NCI-H2107 treated with DMSO at 0.1 percent for 48 hours (cell line): ENCODE results near the gene STARD7.
A peak's percentile ranks its signal among the peaks of the same experiment; 100 is the strongest.

ENCODE experiments used
- DNase-seq: peaks from one replicate; lab custom pipeline; 2025; ENCODE audit not compliant: unreplicated experiment; lab: John Stamatoyannopoulos, UW

The STARD7 gene

DNA sequence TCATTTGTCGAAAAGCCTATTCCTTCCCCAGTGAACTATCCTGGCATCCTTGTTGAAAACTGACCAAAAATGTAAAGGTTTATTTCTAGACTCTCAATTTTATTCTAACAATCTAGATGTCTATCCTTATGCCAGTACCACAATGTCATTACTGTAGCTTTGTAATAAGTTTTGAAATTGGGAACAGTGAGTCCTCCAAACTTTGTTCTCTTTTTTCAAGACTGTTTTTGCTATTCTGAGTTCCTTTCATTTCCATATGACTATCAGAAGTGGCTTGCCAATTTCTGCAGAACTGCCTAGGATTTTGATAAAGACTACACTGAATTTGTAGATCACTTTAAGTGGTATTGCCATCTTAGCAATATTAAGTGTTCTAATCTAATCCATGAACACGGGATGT, 9.7 kb downstream of the STARD7 start:
- DNase-seq: no peak

DNA sequence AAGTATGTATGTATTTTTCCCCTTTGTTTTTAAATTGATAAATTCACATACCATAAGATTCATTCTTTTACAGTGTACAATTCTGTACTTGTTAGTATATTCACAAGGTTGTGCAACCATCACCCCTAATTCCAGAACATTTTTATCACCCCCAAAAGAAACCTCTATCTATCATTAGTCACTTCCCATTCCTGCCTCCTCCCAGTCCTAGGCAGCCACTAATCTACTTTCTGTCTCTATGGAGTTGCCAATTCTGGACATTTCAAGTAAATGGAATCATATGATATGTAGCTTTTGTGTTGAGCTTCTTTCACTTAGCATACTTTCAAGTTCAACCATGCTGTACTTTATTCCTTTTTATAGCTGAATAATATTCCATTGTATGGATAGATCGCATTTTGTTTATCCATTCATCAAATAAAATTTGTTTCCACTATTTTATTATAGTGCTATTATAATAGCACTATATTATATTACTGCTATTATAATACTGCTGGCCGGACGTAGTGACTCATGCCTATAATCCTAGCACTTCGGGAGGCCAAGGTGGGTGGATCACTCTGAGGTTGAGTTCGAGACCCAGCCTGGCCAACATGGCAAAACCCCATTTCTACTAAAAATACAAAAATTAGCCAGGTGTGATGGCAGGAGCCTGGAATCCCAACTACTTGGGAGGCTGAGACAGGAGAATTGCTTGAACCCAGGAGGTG, 10.9 kb downstream of the STARD7 start:
- DNase-seq: no peak

DNA sequence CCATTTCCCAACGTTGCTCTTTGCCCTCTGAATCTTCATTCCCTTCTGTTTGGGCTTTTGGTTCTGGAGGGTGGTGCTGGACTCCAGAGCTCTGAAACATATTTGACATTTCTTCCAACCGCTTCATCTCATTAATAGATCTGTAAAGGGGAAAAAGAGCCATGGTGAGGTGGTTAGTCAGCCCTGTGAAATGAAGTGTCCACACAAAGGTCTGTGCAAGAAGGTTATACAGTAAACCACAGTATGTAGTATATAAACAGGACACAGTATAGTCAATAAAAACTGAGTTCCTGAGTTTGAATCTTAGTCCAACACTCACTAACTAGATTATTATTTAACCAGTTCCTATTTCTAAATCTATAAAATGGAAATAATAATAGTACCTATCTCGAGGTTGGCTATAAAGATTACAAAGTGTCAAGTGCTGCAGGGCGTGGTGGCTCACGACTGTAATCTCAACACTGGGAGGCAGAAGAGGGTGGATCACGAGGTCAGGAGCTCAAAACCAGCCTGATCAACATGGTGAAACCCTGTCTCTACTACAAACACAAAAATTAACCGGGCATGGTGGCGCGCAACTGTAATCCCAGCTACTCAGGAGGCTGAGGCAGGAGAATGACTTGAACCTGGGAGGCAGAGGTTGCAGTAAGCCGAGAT, 13.1 kb downstream of the STARD7 start:
- no peak for DNase-seq

DNA sequence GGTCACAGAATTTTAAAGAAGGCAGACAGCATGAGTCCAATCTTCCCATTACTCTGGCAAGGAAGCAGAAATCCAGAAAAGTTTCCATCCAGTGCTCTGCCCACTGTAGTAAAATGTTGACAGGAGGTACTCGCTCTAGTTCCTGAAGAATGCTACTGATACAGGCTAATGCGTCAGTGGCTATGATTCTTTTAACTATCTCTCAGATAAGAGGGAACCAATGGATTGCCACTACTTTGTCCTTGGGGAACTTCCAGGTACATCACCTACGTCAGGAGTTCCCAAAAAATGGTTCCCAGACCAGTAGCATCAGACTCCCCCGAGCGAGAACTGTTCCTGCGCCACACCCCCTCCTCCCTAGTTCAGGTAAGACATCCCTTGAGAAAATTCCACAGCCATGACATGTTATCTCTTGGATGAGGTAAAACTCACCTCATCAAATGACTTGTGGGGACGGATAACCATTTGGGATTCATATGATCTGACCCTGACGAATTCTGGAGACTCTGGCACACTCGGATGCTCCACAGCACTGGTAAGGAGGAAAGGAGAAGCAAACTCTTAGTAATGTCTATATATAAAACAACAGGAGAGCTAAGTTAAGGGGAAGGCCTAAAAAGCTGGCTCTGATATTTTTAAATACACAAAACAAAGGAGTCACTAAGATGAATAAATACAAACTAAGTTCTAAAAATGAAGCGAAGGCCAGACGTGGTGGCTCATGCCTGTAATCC, 16.5 kb downstream of the STARD7 start:
- no peak for DNase-seq

DNA sequence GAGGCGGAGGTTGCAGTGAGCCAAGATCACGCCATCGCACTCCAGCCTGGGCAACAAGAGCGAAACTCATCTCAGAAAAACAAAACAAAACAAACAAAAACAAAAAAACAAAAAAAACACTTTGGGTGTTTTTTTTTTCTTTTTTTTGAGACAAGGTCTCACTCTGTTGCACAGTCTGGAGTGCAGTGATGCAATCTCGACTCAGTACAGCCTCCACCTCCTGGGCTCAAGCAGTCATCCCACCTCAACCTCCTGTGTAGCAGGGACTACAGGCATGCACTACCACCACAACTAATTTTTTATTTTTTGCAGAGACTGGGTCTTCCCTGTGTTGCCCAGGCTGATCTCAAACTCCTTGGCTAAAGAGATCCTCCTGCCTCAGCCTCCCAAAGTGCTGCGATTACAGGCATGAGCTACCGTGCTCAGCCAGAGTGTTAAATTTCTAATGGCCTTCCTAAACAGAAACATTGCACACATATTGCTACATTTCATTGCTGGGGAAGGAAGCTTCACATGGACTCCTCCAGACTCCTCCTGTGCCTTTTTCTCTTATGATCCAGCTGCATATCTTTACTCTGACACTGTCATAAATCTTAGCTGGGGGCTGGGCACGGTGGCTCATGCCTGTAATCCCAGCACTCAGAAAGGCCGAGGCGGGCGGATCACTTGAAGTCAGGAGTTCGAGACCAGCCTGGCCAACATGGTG, 19.7 kb downstream of the STARD7 start:
- no peak for DNase-seq

DNA sequence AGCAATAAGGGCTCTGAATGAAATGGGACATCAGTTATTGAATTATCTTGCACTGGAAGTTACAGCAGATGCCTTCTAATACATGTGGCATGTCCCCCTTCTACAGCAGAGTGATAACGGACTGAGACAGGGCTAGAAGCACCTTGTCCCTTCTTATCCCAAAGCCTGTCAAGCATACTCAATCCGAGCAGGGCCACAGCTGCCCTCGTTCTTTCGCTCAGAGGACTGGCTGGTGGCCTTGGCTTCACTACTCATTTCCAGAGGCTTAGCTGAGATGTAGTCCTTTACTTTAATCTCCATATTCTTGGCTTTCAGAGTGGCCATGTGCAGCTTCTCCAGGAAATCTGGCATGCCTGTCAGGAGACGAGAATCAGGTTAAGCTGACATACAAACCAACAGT, 22.1 kb downstream of the STARD7 start:
- no peak for DNase-seq

DNA sequence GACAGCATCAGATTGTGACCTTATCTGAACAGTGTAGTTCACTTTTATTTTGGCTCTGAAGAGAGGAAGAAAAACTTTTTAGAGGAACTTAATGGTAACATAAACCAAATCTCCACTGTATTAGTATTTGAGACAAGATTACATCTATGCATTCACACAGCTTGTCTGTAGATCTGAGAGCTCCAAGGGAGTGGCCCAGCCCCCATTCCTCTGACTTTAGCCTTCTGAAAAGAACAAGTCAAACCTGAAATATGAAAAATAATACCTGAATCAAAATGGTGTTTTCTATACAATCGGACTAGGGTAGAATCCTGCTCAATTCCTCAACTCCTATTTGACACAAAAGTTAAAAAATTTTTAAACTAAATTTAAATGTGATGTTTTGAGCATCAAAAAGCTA, 23.1 kb downstream of the STARD7 start:
- DNase-seq: no peak

DNA sequence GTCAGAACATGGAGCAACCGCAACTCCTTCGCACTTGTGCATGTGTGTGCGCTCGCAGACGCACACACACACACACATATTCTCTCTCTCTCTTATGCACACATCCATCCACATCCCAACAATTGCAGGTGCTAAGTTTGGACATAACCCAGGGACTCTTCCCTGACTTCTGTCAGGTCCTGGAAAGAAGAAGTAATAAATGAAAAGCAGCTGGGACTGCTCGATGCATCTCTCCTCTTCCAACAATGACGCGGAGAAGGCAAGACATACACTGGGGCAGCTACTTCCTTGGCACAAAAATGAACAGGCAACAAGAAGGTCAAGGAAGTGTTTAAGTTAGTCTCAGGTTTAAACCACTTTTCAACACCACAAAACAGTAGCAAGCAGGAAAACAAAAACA, 23.6 kb downstream of the STARD7 start:
- DNase-seq: no peak

DNA sequence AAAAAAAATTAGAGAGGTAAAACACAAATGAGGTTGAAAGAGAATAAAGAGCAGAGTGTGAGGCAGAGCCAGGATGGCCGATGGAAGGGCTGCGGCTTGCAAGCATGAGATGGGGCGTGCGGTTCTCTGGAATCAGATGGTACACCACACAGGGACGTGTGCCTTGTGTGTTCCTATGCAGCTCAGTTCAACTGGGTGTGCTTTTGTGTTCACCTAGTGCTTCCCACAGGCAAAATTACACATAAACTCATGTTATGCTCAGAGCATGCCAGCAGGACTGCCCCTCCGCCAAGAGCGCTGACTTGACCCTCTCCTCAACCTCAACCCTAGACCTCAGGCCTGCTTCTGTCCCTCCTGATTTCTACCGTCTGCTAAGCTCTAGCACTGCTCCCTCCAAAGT, 24.4 kb downstream of the STARD7 start:
- DNase-seq: no peak

DNA sequence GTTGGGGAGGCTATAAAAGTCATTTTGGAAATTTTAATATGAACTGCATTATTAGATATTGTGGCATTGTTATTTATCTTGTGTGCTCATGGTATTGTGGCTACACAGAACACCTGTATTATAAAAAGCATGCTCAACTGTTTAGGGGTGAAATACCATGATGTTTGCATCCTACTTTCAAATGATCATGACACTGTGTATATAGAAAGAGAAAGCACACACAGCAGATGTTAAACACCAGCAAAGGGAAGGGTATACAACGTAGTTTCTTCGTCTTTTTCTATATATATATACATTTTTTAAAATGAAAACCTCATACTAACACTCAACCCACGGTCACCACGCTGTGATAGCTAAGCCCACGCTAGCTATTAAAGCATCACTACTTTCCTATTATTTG, 27.1 kb downstream of the STARD7 start:
- DNase-seq: no peak

DNA sequence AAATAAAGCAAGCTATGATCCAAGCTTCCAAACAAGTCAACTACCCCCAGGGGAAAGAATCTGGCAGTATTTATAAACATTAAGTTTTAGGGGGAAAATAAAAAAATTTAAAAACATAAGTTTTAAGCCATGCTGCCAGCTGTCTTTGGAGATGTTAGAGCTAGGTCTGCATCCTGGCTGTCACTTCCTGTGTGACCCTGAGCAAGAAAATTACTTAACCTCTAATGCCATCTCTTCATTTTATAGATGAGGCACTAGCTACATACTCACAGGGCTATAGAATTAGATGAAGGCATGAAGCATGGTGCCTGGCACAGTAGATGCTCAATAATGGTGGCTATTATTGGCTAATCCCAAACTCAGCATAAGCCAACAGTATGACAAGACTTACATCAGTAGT, 28.1 kb downstream of the STARD7 start:
- no peak for DNase-seq

DNA sequence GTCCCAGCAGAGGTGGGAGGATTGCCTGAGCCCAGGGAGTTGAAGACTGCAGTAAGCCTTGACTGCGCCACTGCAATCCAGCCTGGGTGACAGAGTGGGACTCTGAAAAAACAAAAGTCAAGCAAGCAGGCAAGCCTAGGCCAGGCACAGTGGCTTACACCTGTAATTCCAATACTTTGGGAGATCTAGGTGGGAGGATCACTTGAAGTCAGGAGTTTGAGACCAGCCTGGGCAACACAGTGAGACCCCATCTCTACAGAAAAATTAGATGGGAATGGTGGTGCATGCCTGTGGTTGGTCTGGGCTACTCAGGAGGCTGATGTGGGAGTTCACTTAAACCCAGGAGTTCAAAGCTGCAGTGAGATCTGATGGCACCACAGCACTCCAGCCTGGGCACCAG, 28.6 kb downstream of the STARD7 start:
- no peak for DNase-seq

DNA sequence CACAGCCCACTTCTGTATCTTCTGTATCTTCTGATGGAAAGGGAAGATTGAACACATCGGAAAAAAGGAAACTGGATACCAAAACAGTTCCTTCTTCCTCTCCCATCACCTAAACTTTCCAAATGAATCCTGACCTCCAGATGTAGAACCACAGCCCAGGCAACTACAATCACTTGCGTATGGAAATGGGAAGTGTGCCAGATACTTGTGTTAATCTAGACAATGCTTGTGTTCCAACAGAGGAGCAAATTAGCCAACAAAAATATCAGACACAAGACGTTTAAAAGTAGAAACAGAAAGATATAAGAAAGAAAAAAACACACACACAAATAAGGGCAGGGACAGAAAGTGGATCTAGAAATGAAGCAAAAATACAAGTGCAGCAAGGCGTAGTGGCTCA, 32.0 kb downstream of the STARD7 start:
- no peak for DNase-seq

DNA sequence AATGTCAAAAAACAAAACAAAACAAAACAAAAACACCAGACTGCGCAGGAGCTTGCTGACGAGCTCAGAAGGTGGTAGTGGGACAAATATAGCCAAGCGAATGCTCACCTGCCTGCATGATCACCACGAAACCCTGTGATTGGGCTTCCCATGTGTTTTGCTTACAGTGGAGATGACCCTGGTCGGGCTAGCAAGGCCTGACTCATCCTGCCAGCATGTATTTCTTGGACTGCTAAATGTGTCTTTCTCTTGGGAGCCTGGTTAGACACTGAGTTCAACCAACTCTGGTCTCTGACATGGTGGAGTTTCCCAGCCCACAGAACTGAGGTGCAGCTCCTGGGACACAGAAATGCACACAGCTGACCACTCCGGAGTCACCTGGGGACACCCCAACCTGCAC, 32.7 kb downstream of the STARD7 start:
- DNase-seq: no peak

DNA sequence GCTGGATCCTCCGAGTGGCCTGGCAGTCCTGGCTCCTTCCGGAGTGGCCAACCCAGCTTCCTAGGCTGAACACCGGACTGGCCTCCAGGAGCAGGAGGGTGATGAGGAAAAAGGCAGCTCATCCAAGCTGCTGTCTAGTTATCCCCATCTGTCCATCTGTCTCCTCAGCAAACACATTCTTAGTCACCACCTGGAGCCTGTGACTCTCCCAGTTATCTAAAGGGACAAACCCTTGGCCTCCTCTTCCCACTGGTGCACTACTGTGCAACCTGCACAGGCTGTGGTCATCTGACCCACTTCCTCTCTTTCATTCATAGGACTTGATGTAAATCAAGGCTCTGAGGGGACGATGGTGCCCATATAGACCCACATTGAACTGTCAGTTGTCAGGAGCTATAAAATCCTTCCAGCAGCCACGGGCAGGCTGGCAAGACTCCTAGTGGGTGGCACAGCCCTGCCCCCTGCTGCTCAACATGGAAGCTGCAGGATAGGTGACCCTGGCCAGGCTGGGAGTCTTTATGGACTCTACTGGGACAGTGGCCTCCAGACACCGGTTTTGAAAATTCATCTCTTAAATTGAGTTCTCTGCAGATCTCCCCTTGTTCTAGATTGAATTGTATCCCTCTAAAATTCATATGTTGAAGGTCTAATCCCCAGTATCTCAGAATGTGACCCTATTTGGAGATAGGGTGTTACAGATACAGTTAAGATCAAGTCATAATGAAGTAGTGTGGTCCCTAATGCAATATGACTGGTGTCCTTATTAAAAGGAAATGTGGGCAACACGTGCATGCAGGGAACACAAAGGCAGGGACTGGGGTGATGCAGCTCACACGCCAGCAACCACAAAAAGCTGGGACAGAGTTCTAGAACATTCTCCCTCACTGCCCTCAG, 34.1 kb downstream of the STARD7 start:
- DNase-seq: peak; percentile 51

DNA sequence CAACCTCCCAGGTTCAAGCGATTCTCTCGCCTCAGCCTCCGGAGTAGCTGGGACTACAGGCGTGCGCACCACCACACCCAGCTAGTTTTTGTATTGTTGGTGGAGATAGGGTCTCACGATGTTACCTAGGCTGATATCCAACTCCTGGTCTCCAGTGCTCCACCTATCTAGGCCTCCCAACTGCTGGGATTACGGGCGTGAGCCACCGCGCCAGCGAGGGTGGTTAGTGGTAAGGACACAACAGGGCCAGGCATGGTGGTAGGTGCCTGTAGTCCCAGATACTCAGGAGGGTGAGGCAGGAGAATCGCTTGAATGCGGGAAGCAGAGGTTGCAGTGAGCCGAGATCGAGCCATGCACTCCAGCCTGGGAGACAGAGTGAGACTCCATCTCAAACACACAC, 36.8 kb downstream of the STARD7 start:
- no peak for DNase-seq

DNA sequence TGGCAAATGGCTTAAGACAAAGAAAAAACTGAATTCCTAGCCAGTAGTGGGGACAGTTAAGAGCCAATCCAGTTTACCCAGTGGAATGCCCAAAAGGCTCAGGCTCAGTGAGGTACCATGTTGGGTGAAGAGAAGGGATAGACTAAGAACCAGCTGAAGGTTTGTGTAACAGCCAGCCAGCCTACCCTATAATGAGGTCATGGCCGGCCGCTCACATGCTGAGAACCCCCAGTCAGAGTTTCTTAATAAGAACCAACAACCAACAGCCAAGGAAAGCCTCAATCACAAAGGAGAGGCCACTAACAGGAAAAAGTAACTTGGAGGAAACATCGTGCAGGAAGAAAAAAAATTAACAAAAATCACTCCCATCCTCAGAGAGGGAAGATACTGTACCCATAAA, 38.0 kb downstream of the STARD7 start:
- DNase-seq: no peak

DNA sequence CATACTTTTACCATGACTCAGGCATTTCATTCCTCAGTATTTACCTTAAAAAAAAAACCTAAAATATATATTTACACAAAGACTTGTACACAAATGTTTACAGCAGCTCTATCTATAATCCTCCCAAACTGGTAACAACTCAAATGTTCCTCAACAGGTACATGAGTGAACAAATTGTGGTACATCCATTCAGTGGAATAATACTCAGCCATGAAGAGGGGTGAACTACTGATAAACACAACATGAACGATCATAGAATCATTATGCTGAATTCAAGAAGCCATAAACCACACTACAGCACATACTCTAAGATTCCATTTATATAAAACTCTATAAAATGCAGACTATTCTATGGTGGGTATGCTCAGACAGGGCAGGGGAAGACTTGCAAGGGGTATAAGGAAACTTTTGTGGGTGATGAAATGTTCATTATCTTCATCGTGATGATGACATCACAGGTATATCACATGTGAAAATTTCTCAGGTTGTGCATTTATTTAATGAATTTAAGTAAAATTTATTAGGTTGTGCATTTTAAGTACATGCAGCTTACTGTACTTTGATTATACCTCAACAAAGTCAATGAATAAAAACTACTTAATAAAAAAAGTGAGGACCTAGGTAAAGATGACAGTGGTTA, 38.6 kb downstream of the STARD7 start:
- DNase-seq: no peak

DNA sequence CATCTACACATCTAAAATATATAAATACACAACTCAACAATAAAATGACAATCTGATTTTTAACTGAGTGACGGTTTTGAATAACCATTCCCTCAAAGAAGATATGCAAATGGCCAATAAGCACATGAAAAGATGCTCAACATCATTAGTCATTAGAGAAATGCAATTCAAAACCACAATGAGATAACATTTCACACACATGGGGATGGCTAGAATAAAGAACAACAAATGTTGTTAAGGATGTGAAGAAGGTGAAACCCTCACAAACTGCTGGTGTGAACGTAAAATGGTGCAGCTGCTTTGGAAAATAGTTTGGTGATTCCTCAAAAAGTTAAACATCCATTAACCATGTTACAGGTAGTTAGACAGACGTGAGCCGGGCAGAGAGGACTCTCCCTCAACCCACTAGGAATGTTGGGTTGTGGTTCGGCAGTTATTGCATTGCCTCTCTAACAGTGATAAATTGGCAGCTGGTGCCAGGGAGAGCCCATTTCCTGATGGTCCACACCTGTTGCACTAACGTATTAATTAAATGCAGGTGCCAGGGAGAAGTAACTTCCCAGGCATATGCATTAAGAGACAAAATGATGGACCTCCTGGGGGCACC, 41.1 kb downstream of the STARD7 start:
- peak; percentile 60 for DNase-seq
